NCI-H524 (cell line): ENCODE measurements around the gene DTX2.
"Not testable (repeated sequence)": the region's sequence is repeated elsewhere in the genome, so short reads cannot be mapped to it uniquely, and the experiment has no call there.

ENCODE experiments used
- DNase-seq, 2 experiments: peaks; one replicate each; lab custom pipeline; 2025; lab: John Stamatoyannopoulos, UW

Gene DTX2

GRCh38 chr7:76461464-76462101 lies at the start of gene DTX2:
DTX2 (plus strand) TSS chr7:76461709; CDS start chr7:76480510, 18,801 bp downstream.
- DNase-seq = not testable (repeated sequence)

- no peak for DNase-seq
These were observed 49.3 kb upstream of the DTX2 start for GRCh38 chr7:76412249-76412648.

DNA sequence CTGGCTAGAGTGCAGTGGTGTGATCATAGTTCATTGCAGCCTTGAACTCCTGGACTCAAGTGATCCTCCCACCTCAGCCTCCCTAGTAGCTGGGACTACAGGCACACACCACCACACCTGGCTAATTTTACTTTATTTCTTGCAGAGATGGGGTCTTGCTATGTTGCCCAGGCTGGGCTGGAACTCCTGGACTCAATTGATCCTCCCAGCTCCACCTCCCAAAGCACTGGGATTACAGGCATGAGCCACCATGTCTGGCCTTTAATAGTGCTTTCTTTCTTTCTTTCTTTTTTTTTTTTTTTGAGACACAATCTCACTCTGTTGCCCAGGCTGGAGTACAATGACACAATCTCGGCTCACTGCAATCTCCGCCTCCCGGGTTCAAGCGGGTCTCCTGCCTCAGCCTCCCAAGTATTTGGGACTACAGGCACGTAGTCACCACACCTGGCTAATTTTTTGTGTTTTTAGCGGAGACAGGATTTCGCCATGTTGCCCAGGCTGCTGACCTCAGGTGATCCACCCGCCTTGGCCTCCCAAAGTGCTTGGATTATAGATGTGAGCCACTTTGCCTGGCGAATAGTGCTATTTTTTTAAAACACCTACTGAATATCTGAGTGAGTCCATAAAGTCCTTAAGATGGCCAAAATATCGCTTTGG lies 43.7 kb upstream of the DTX2 start:
- DNase-seq = not testable (repeated sequence)

DNA sequence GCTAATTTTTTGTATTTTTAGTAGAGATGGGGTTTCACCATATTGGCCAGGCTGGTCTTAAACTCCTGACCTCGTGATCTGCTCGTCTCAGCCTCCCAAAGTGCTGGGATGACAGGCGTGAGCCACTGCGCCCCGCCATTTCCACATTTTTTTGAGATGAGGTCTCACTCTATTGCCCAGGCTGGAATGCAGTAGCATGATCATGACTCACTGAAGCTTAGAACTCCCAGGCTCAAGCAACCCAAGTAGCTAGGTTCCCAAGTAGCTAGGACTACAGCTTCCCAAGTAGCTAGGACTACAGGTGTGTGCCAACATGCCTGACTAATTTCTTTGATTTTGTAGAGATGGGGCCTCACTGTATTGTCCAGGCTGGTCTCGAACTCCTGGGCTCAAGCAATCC lies 40.4 kb upstream of the DTX2 start:
- DNase-seq = not testable (repeated sequence)

GRCh38 chr7:76423666-76424412 lies 37.7 kb upstream of the DTX2 start:
- DNase-seq = peak; percentile 40 to 72

- DNase-seq = peak; percentile 23 to 82
These were observed 36.9 kb upstream of the DTX2 start, which contains the start of gene ZP3 for GRCh38 chr7:76424413-76425111. ZP3 (plus strand) TSS chr7:76424950; CDS start chr7:76424965, 15 bp downstream.

DNA sequence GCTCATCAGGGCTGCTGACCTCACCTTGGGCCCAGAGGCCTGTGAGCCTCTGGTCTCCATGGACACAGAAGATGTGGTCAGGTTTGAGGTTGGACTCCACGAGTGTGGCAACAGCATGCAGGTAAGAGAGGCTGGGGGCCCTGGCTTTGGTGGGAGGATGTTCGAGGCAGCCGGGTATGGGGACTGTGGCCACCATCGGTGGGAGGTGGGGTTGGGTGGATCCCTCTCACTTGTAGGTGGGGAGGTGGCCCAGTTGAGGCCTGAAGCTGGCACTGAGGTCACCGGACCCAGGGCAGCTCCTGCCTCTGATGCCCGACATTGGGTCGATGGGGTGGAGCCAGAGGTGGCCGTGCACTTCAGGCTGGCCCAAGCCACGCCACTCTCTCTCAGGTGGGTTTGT lies 36.4 kb upstream of the DTX2 start:
- DNase-seq = no peak

- not testable (repeated sequence) for DNase-seq
These were observed 36.0 kb upstream of the DTX2 start for GRCh38 chr7:76425558-76425957.

GRCh38 chr7:76426246-76426645 lies 35.3 kb upstream of the DTX2 start:
- no peak for DNase-seq

DNA sequence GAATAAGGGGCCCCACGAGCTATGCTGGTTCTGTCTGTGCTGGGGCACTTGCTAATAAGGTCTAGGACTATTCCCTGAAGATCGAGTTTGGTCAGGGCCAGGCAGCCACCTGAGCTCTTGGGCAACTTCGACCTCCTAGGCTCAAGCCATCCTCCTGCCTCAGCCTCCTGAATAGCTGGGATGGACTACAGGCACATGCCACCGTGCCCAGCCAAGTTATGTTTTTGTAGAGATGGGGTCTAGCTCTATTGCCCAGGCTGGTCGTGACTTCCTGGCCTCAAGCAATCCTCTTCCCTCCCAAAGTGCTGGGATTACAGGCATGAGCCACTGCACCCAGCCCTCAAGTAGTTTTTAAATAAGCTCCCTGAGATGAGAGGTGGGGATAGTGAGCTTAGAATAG lies 33.9 kb upstream of the DTX2 start:
- no peak for DNase-seq

GRCh38 chr7:76428149-76428823 lies 33.2 kb upstream of the DTX2 start:
- no peak for DNase-seq

DNA sequence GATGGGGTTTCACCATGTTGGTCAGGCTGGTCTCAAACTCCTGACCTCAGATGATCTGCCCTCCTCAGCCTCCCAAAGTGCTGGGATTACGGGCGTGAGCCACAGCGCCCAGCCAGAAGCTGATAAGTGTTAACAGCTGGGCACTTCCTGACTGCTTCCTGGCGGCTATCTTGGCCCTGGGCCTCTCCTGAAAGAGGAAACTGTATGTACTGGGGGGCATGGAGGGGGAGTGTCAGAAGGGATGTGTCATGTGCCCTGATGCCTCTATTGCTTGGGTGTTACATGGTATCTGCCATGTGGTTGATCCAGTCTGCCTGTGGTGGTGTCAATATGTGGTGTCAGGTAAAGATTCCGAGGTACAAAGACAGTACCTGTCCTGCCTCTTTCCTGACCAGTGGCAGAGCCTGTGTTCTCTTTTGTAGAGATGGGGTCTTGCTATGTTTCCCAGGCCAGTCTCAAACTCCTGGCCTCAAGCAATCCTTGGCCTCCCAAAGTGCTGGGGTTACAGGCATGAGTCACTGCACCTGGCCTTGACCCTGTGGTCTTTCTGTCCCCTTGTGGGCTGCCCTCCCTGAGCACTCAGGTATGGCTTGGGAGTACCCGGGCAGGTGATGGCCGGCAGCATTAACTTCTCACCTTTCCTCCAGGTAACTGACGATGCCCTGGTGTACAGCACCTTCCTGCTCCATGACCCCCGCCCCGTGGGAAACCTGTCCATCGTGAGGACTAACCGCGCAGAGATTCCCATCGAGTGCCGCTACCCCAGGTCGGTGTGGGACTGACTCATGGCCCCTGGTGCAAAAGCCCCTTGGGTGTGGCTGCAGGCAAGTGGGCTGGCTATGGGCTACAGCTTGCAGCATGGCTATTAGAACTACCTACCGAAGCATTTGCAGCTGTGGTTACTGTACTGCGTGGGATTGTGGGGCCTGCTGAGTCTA lies 32.4 kb upstream of the DTX2 start:
- peak; percentile 15 to 39 for DNase-seq

DNA sequence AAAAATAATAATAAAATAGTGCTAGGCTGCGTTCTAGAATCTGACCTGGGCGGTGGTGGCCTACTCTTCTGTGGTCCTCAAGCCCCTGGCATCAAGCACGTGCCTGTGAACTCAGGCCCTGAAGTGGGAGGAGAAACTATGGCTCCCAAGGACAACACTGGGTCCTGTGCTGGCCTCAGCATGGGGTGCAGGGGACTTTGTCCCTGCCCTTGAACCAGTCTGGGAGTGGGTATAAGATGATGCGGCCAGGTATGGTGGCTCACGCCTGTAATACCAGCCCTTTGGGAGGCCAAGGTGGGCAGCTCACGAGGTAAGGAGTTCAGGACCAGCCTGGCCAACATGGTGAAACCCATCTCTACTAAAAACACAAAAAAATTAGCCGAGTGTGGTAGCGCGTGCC lies 31.3 kb upstream of the DTX2 start:
- DNase-seq = no peak

- DNase-seq = no peak
These were observed 30.7 kb upstream of the DTX2 start for GRCh38 chr7:76430836-76431235.

DNA sequence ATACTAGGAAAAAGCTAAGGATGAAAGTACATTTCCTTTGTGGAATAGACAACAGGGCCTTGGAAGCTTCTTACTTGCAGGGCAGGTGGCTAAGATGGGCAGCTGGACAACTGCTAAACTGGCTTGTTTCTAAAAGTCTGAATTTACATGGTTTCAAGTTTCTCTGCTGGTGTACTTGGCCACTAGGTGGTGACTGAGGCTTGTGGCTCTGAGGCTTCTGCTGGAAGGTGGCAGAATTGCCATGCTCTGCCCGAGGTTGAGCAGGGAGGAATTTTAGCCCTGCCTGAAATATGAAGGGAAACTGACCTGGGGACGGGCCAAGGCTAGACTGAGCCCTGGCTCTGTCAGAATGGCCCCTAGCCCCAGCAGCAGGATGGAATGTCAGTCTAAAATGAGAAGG lies 23.6 kb upstream of the DTX2 start:
- DNase-seq = peak; percentile 66 to 86

- DNase-seq = not testable (repeated sequence)
These were observed 22.2 kb upstream of the DTX2 start for GRCh38 chr7:76439120-76439888.

DNA sequence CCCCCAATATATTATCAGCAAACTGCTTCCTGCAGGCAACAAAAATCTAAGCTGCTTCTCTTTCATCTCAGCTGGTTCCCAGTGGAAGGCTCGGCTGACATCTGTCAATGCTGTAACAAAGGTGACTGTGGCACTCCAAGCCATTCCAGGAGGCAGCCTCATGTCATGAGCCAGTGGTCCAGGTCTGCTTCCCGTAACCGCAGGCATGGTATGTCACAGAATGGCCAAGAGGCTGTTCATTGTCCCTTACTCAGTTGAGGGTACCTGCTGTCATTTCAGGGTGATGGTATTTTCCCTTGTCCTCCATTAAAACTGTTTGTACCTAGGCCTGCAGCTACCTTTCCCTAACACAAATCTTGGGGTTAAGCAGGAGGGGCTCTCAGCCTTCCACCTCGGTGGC lies 21.1 kb upstream of the DTX2 start:
- DNase-seq = not testable (repeated sequence)

DNA sequence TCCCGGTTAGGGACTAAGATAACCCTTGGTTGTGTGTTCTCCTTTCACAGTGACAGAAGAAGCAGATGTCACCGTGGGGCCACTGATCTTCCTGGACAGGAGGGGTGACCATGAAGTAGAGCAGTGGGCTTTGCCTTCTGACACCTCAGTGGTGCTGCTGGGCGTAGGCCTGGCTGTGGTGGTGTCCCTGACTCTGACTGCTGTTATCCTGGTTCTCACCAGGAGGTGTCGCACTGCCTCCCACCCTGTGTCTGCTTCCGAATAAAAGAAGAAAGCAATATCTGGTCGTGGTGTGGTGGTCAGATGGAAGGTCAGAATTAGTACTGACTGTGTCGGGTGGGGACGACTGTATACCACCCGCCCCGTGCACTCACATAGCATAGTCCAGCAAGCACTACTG lies 19.7 kb upstream of the DTX2 start:
- not testable (repeated sequence) for DNase-seq

GRCh38 chr7:76442664-76443446 lies 18.7 kb upstream of the DTX2 start:
- DNase-seq = not testable (repeated sequence)
